Measurements from ENCODE around the gene CEP97.

DNA sequence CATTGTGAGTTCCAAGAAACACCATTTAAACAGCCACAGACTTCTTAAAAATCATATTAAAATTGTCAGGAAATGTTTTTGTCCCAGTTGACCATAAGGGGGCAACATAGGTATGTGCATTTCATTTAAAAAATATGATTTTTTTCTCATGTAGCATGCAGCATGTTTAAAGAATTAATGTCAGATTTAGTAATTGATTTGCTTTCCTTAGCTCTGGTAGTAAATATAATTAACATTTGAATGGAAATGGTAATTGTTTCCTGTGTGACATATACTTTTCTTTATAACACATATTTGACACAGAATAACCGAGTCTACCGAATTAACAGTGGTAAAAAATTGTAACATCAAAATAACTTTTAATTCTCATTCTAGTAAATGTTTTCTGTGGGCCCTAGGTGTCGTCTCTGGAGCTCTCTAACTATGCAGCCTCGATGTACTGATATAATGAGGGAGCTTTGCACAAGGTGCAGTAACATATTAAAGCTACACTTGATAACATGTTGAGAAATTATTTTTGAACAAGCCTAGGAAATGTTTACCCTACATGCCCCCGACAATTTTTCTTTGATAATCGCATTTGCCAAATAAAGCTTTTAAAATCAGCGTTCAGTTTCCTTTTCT, 89.5 kb downstream of the CEP97 start:
- TF ChIP-seq POLR2A (IDR thresholded peaks at IDR 0.05; ENCODE audit: low read depth, low read length) (no peak), POLR2AphosphoS5 (IDR thresholded peaks at IDR 0.05; ENCODE audit: low read depth, low read length) (no peak)

All from GM12892 (cell line).